ENCODE results near the gene AVPI1.
A peak's percentile ranks its signal among the peaks of the same experiment; 100 is the strongest.

DNA sequence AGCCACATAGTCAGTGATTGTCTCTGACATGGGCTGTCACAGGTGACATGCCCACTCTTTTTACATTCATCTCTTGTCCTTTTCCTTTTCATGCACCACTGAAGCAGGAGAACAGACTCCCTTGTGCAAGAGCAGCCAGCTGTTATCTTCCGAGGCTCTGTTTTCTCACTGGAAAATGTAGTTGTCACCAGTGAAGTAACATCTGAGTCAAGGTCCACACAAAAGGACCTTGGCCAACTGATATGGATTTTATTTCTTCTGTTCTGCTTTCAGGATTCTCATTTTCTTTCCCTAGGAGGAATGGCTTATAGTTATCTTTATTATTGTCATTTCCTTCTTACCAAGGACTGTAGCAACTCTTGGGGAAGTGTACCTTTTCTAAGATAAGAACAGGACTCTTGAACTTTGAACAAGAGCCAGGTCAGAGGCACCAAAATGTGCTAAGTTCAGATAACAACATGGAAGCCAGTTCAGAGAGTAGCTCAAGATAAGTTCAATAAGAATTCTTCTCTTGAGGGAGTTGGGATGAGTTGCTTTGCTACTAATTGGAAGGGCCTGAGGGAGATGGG lies 22.7 kb downstream of the AVPI1 start:
- TF ChIP-seq POLR2AphosphoS5 (IDR thresholded peaks at IDR 0.05) (peak in 1 of 3 donors; percentile 7), EP300 (IDR thresholded peaks at IDR 0.05) (no peak)
- TF ChIP-seq, protein P1, sequence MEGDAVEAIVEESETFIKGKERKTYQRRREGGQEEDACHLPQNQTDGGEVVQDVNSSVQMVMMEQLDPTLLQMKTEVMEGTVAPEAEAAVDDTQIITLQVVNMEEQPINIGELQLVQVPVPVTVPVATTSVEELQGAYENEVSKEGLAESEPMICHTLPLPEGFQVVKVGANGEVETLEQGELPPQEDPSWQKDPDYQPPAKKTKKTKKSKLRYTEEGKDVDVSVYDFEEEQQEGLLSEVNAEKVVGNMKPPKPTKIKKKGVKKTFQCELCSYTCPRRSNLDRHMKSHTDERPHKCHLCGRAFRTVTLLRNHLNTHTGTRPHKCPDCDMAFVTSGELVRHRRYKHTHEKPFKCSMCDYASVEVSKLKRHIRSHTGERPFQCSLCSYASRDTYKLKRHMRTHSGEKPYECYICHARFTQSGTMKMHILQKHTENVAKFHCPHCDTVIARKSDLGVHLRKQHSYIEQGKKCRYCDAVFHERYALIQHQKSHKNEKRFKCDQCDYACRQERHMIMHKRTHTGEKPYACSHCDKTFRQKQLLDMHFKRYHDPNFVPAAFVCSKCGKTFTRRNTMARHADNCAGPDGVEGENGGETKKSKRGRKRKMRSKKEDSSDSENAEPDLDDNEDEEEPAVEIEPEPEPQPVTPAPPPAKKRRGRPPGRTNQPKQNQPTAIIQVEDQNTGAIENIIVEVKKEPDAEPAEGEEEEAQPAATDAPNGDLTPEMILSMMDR (IDR thresholded peaks at IDR 0.05), result no peak
